Mammary epithelial cell (primary cell): ENCODE results near the gene PAGR1.
"Not testable (repeated sequence)": the region's sequence is repeated elsewhere in the genome, so short reads cannot be mapped to it uniquely, and the experiment has no call there.

Source experiments
- CTCF ChIP-seq, 2 donors: IDR thresholded peaks in 1 of 2; conservative IDR thresholded peaks in 1 of 2; 2 replicates each; pipeline ENCODE4 v1.5.1; 2011 to 2012; ENCODE audit warnings: inconsistent platforms in 2 of 2, low read length in 2 of 2, mild to moderate bottlenecking in 2 of 2, control low read depth in 1 of 2, low read depth in 1 of 2; ENCODE audit not compliant: insufficient read depth in 1 of 2; ENCODE audit errors: extremely low read depth in 1 of 2
- EZH2 ChIP-seq: IDR thresholded peaks from 2 replicates; pipeline ENCODE4 v1.6.1; 2012; ENCODE audit warnings: low read length, inconsistent platforms, borderline replicate concordance

- not testable (repeated sequence) for TF ChIP-seq CTCF (conservative IDR thresholded peaks at IDR 0.05 in 1 of 2, IDR thresholded peaks at IDR 0.05 in 1 of 2; ENCODE audit: extremely low read depth in 1 of 2, insufficient read depth in 1 of 2, low read depth in 1 of 2, low read length in 2 of 2); EZH2
Measured at GRCh38 chr16:29787155-29787554, 28.8 kb upstream of the PAGR1 start.
